HepG2 (cell line): ENCODE results near the gene HIF1AN. TPM values are rescaled to one million over a fixed set of nuclear protein-coding genes. Genes with fewer than 3 reads are reported as not detected.

ENCODE experiments used
- ARNTL ChIP-seq: sonication (generic); formaldehyde crosslinking; IDR thresholded peaks from 2 replicates; pipeline ENCODE4 v1.4.0; 2020; ENCODE audit warnings: mild to moderate bottlenecking, missing genetic modification reagents
- IRF2 ChIP-seq: IDR thresholded peaks from 2 replicates; pipeline ENCODE4 v1.6.1; 2018; ENCODE audit warnings: missing genetic modification reagents, missing compliant biosample characterization
- MATR3 ChIP-seq: sonication (generic); formaldehyde crosslinking; IDR thresholded peaks from 2 replicates; pipeline ENCODE4 v1.4.0; 2020; ENCODE audit warnings: missing genetic modification reagents
- NCOA2 ChIP-seq: sonication (generic); formaldehyde crosslinking; IDR thresholded peaks from 2 replicates; pipeline ENCODE4 v1.8.0; 2022; ENCODE audit warnings: inconsistent platforms
- PAWR ChIP-seq: sonication (generic); formaldehyde crosslinking; IDR thresholded peaks from 2 replicates; pipeline ENCODE4 v1.4.0; 2020; ENCODE audit warnings: missing genetic modification reagents, mild to moderate bottlenecking, borderline replicate concordance
- REXO4 ChIP-seq: sonication (generic); formaldehyde crosslinking; IDR thresholded peaks from 2 replicates; pipeline ENCODE4 v1.8.0; 2022; ENCODE audit warnings: missing genetic modification reagents, mild to moderate bottlenecking, borderline replicate concordance
- ZBTB3 ChIP-seq: sonication (generic); formaldehyde crosslinking; IDR thresholded peaks from 2 replicates; pipeline ENCODE4 v1.4.0; 2020; ENCODE audit warnings: low read depth, mild to moderate bottlenecking, moderate library complexity, missing genetic modification reagents, borderline replicate concordance
- ZNF225 ChIP-seq: sonication (generic); formaldehyde crosslinking; IDR thresholded peaks from 2 replicates; pipeline ENCODE4 v1.4.0; 2020; ENCODE audit warnings: mild to moderate bottlenecking, missing genetic modification reagents
- ZNF510 ChIP-seq: sonication (generic); formaldehyde crosslinking; IDR thresholded peaks from 2 replicates; pipeline ENCODE4 v1.4.0; 2020; ENCODE audit warnings: low read depth, mild to moderate bottlenecking, missing genetic modification reagents
- ZNF652 ChIP-seq: IDR thresholded peaks from 2 replicates; pipeline ENCODE4 v1.6.1; 2016; ENCODE audit warnings: low read depth, borderline replicate concordance
- ZNF678 ChIP-seq: sonication (generic); formaldehyde crosslinking; IDR thresholded peaks from 2 replicates; pipeline ENCODE4 v1.4.0; 2020; ENCODE audit warnings: mild to moderate bottlenecking, missing genetic modification reagents
- ZZZ3 ChIP-seq: sonication (generic); formaldehyde crosslinking; IDR thresholded peaks from 2 replicates; pipeline ENCODE4 v1.4.0; 2020; ENCODE audit warnings: missing genetic modification reagents, mild to moderate bottlenecking, borderline replicate concordance
- polyA plus RNA-seq, 8 experiments: library from polyadenylated mRNA; depleted of rRNA in 3 of 8; stranded (reverse) in 7 of 8; unstranded in 1 of 8; fragments of >200 nt; fragmentation: Illumina TruSeq in 4 of 8; extraction: Trizol in 4 of 8; gene quantifications; 2 replicates each; pipeline versions ENCODE4 v1.2.1 to v1.2.3, GENCODE V29; 2011 to 2016; ENCODE audit warnings: low read depth in 4 of 8, missing spikeins in 1 of 8, mixed read lengths in 1 of 8; ENCODE audit not compliant: insufficient read depth in 1 of 8
- total RNA-seq, 5 experiments: library from RNA; depleted of rRNA; stranded (reverse); fragments of >200 nt; fragmentation: Illumina TruSeq; extraction: Trizol; gene quantifications; 2 replicates each; pipeline ENCODE4 v1.2.3, GENCODE V29; 2016; ENCODE audit warnings: low read depth in 1 of 5
- TF ChIP-seq, protein P1 (sequence below): sonication (generic); formaldehyde crosslinking; IDR thresholded peaks from 2 replicates; pipeline ENCODE4 v1.4.0; 2020; ENCODE audit warnings: missing genetic modification reagents
- TF ChIP-seq, protein P2 (sequence below): IDR thresholded peaks from 2 replicates; pipeline ENCODE4 v1.6.1; 2012; ENCODE audit warnings: inconsistent platforms
- TF ChIP-seq, protein P3 (sequence below): sonication (generic); formaldehyde crosslinking; IDR thresholded peaks from 2 replicates; pipeline ENCODE4 v1.5.1; 2020; ENCODE audit warnings: missing genetic modification reagents, mild to moderate bottlenecking, borderline replicate concordance
- TF ChIP-seq, protein P4 (sequence below): sonication (generic); formaldehyde crosslinking; IDR thresholded peaks from 2 replicates; pipeline ENCODE4 v1.5.0; 2020; ENCODE audit warnings: missing genetic modification reagents
- TF ChIP-seq, protein P5 (sequence below): sonication (generic); formaldehyde crosslinking; IDR thresholded peaks from 2 replicates; pipeline ENCODE4 v1.5.0; 2020; ENCODE audit warnings: missing genetic modification reagents, mild to moderate bottlenecking, borderline replicate concordance

HIF1AN gene
- total and polyA plus RNA-seq, 2 of the 13 experiments (the other 11 are each of a cell fraction or from before 2014, with no cell fraction given), result 8.6 to 10.7 TPM

DNA sequence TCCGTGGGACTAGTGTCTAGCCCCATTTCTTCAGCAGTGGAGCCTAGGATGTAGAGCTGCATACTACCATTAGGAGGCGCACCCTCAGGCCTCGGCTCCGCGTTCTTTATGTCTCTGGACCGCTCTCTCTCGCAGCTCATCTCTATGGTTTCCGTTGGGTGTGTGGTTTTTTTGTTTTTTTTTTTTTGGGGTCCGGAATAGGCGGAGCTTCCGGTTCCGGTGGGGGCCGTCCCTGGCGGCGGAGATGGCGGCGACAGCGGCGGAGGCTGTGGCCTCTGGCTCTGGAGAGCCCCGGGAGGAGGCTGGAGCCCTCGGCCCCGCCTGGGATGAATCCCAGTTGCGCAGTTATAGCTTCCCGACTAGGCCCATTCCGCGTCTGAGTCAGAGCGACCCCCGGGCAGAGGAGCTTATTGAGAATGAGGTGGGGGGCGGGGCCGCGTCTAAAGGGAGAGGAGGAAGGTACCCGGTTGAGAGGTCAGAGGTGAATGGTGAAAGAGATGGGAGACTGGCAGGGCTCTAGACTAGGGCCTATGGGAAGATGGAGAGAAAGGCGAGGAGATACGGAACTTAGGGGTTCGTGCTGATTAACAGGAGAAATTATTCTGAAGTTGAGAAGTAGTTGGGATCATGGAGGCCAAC, at the start of gene HIF1AN (continued):
- TF ChIP-seq, protein P1, sequence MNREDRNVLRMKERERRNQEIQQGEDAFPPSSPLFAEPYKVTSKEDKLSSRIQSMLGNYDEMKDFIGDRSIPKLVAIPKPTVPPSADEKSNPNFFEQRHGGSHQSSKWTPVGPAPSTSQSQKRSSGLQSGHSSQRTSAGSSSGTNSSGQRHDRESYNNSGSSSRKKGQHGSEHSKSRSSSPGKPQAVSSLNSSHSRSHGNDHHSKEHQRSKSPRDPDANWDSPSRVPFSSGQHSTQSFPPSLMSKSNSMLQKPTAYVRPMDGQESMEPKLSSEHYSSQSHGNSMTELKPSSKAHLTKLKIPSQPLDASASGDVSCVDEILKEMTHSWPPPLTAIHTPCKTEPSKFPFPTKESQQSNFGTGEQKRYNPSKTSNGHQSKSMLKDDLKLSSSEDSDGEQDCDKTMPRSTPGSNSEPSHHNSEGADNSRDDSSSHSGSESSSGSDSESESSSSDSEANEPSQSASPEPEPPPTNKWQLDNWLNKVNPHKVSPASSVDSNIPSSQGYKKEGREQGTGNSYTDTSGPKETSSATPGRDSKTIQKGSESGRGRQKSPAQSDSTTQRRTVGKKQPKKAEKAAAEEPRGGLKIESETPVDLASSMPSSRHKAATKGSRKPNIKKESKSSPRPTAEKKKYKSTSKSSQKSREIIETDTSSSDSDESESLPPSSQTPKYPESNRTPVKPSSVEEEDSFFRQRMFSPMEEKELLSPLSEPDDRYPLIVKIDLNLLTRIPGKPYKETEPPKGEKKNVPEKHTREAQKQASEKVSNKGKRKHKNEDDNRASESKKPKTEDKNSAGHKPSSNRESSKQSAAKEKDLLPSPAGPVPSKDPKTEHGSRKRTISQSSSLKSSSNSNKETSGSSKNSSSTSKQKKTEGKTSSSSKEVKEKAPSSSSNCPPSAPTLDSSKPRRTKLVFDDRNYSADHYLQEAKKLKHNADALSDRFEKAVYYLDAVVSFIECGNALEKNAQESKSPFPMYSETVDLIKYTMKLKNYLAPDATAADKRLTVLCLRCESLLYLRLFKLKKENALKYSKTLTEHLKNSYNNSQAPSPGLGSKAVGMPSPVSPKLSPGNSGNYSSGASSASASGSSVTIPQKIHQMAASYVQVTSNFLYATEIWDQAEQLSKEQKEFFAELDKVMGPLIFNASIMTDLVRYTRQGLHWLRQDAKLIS, result no peak
- TF ChIP-seq, protein P2, sequence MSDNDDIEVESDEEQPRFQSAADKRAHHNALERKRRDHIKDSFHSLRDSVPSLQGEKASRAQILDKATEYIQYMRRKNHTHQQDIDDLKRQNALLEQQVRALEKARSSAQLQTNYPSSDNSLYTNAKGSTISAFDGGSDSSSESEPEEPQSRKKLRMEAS, result peak; percentile 60
- TF ChIP-seq ZNF678 (no peak), NCOA2 (peak; percentile 56), ZBTB3 (CRISPR knock-in tag) (0 out of 2 replicates have a peak, but pooled peaks have one; percentile 31), ZNF652 (no peak), ZZZ3 (no peak; the same call in 1 of the 2 replicates), MATR3 (CRISPR knock-in tag) (no peak), ZNF510 (CRISPR knock-in tag) (0 out of 2 replicates have a peak, but pooled peaks have one; percentile 13), ARNTL (no peak), REXO4 (CRISPR knock-in tag) (no peak), PAWR (CRISPR knock-in tag) (no peak), ZNF225 (CRISPR knock-in tag) (no peak), IRF2 (peak; percentile 80; the same call in 1 of the 2 replicates)
- TF ChIP-seq, protein P3, sequence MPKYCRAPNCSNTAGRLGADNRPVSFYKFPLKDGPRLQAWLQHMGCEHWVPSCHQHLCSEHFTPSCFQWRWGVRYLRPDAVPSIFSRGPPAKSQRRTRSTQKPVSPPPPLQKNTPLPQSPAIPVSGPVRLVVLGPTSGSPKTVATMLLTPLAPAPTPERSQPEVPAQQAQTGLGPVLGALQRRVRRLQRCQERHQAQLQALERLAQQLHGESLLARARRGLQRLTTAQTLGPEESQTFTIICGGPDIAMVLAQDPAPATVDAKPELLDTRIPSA, result no peak
- TF ChIP-seq, protein P4, sequence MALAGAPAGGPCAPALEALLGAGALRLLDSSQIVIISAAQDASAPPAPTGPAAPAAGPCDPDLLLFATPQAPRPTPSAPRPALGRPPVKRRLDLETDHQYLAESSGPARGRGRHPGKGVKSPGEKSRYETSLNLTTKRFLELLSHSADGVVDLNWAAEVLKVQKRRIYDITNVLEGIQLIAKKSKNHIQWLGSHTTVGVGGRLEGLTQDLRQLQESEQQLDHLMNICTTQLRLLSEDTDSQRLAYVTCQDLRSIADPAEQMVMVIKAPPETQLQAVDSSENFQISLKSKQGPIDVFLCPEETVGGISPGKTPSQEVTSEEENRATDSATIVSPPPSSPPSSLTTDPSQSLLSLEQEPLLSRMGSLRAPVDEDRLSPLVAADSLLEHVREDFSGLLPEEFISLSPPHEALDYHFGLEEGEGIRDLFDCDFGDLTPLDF (CRISPR knock-in tag), result no peak
- TF ChIP-seq, protein P5, sequence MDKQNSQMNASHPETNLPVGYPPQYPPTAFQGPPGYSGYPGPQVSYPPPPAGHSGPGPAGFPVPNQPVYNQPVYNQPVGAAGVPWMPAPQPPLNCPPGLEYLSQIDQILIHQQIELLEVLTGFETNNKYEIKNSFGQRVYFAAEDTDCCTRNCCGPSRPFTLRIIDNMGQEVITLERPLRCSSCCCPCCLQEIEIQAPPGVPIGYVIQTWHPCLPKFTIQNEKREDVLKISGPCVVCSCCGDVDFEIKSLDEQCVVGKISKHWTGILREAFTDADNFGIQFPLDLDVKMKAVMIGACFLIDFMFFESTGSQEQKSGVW, result no peak
